ENCODE data around the gene RSRC1.
"Not testable (repeated sequence)": the region's sequence is repeated elsewhere in the genome, so short reads cannot be mapped to it uniquely, and the experiment has no call there.

RSRC1 gene

DNA sequence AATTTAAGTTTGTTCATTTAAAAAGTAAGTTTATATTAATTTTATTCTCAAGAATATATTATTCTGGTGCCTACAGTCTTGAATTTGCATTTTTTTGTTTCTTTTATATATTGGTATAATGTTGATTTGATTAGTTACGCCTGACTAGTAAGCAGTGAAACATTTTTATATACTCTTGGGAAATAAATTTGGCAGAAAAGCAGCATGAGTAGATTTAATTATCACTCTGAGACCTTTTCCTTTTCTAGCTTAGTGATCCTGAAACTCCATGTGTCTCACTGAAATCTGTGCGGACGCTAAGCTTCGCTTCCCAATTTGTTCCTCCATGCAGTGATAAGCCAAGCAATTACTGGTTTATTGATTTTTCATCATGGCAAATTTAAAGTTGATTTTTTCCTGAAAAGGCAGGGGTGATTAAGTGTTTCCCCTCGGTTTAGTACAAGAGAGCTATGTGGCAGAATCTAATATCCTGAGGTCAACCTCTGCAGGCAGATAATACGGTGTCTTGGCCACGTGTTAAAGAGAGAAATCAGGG is 373.9 kb downstream of the RSRC1 start:
- DNase-seq: no peak

DNA sequence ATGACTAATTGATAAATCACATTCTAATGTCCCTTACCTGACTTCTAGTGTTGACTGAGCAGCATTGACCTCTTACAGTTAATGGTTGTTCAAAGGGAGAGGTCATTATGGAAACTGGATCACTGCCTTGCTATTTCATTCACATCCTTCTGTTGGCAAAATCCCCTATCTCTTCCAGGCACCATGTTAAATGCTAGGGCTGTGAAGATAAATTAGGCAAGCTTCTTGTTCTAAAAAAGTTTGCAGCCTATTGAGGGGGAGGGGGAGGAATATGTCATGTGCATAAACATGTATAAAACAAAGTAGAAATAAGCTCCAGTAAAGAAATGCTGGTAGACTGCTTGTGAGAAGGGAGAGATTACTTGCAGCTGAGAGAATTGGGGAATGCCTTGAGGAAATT is 376.3 kb downstream of the RSRC1 start:
- DNase-seq: no peak

GRCh38 chr3:158488670-158489069 is 378.8 kb downstream of the RSRC1 start:
- no peak for DNase-seq

DNA sequence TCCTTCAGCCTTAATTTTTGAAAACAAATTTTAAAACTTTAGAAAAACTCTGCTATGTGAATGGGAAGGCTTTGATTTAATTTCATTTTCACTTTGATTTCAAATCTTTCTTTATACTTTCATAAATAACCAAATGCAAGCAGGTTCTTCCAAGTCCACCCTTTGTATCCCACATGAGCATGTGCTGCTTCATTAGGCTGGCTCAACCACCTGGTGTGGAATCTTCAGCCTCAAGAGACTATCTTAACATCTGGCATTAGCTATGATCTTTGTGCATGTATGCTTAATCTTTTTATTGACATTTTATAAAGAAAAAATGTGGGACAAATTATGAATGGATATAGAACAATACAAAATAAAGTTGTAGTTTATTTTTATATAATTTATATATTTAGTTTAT is 379.3 kb downstream of the RSRC1 start:
- DNase-seq: no peak

GRCh38 chr3:158491968-158492367 is 382.1 kb downstream of the RSRC1 start:
- DNase-seq: no peak

DNA sequence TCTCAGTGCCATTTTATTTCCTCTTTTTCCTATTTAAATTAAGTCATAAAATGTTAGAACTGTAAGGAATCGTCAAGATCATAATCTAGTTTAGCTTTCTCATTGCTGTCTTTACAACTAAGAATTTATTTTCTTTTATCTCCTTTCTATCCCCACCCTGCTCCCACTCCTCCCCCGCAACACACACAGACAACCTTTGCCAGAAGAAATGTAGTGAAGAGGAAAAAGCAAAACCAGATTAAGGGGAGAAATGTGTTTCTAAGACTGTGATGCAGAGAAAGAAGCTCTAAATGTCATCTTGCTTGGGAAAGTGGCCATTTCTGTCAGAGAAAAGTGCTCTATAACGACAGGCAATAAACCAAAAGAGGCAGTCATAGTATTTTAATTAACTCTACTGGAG is 382.8 kb downstream of the RSRC1 start:
- no peak for DNase-seq

DNA sequence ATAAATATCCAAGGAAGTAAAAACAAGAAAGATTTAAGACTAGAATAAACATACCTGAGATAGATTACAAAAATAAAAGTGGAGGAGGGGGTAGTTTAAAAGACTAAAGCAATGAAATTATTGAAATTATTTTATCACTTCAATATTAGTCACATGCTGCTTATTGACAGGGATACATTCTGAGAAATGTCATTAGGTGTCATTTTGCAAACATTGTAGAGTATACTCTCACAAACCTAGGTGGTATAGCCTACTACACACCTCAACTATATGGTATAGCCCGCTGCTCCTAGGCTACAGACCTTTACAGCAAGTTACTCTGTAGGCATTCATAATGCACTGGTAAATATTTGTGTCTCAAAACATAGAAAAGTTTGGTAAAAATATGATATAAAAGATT is 384.0 kb downstream of the RSRC1 start:
- no peak for DNase-seq

DNA sequence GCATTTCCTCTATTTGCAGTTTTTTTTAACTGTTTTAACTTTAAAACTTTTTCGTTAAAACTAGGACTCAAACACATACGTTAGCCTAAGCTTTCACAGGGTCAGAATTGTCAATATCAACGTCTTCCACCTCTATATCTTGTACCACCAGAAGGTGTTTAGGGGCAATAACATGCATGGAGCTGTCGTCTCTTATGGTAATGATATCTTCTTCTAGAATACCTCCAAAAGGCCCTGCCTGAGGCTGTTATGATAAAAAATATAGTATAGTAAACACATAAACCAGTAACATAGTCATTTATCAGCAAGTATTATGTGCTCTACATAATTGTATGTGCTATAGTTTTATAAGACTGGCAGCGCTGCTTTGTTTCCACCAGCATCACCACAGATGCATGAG is 384.8 kb downstream of the RSRC1 start:
- DNase-seq: no peak

DNA sequence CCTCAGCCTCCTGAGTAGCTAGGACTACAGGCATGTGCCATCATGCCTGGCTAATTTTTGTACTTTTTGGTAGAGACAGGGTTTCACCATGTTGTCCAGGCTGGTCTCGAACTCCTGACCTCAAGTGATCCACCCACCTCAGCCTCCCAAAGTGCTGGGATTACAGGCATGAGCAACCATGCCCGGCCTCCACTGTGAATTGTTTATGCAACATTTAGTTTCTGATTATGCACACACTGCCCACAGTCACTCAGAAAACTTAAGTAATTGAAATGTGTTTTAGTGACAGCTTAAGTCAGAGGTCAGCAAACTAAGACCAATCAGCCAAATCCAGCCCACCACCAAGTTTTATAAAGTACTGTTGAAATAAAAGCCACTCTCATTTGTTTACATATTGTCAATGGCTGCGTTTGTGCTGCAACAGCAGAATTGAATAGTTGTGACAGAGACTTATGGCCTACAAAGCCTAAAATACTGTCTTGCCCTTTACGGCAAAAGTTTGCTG is 385.6 kb downstream of the RSRC1 start:
- not testable (repeated sequence) for DNase-seq

- no peak for DNase-seq
These were observed 395.2 kb downstream of the RSRC1 start for GRCh38 chr3:158505117-158505516.

DNA sequence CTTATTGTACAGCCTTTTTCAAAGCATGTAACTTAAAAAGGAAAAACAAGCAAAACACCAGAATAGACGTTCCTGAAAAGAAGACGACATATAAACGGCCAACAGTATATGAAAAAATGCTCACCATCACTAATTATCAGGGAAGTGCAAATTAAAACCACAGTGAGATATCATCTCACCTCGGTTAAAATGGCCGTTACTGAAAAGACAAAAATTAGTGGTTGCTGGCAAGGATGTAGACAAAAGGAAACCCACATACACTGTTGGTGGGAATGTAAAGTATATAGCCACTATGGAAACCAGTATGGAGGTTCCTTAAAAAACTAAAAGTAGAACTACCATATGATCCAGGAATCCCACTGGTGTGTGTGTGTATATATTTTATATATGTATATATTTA is 396.6 kb downstream of the RSRC1 start:
- DNase-seq: no peak

GRCh38 chr3:158508481-158508880 is 398.6 kb downstream of the RSRC1 start:
- no peak for DNase-seq

DNA sequence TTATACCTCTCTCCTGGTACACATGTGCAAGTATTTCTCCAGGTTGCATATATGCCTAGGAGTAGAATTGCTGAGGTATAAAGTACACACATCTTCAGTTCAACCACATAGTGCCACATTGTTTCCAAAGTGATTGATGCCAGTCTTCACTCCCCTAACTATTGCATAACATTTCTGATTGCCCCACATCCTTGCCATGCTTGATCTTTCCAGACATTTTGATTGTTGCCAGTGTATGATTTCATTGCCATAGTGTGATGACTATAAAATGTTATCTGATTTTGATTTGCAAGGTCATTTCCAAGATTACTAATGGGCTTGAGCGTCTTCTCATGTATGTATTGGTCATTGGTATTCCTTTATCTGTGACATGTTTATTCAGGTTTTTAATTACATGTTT is 400.0 kb downstream of the RSRC1 start:
- DNase-seq: no peak

DNA sequence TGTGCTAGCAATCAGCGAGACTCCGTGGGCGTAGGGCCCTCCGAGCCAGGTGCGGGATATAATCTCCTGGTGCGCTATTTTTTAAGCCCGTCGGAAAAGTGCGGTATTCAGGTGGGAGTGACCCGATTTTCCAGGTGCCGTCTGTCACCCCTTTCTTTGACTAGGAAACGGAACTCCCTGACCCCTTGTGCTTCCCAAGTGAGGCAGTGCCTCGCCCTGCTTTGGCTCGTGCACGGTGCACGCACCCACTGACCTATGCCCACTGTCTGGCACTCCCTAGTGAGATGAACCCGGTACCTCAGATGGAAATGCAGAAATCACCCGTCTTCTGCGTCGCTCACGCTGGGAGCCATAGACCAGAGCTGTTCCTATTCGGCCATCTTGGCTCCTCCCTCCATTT is 406.8 kb downstream of the RSRC1 start:
- DNase-seq: not testable (repeated sequence)

DNA sequence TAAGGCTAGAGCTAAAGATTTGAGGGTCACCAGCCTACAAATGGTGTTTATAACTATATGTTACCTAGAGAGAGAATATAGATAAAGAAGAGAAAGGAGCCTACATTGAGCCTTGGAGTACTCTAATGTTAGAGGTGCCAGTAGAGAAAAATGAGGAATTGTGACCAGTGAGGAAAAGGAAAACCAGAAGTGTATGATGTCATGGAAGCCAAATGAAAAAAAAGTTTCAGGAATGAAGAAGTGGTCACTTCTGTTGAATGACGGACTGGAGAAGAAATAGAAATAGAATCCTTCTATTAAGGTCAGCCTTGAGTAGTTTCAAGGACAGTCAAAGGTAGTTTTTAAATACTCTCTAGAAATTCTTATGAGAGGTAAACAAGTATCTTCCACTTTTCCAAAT is 409.9 kb downstream of the RSRC1 start:
- DNase-seq: no peak

GRCh38 chr3:158520433-158520832 is 410.5 kb downstream of the RSRC1 start:
- DNase-seq: no peak

DNA sequence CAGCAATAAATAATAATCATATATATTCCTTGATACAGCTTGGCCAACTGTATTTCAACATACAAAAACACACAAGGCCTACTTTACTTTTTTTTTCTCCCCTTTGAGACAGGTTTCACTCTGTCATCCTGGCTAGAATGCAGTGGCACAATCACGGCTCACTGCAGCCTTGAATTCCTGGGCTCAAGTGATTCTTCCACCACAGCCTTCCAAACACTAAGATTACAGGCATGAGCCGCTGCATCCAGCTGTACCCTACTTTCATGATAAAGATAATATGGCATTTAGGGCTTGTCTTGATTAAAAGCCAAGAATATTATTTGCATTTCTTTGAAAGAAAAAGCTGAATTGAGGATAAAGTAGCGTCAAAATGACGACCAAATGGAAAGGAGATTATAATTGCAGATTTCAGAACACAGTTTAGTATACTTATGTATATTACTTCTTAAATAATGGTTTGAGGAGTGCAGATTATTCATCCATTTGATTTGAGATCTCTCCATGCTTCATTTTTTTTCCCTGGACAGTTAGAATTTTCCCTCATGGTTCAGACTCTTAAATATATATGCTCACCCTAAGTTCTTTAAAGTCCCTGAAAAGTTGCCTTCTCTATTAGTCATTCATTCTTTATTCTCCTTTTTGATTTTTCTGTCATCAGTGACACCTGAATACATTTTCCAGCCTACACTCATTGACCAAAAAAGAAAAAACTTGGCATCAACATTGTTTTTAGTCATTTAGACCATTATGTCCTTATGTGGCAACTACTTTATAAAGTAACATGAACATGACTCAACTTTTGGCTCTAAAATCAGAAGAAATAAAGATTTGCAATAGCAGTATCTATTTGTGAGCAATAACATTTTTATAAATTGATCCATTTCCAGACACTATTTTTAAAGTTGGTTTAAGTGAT is 412.6 kb downstream of the RSRC1 start:
- no peak for DNase-seq

- DNase-seq: no peak
These were observed 418.3 kb downstream of the RSRC1 start for GRCh38 chr3:158528076-158528674.

DNA sequence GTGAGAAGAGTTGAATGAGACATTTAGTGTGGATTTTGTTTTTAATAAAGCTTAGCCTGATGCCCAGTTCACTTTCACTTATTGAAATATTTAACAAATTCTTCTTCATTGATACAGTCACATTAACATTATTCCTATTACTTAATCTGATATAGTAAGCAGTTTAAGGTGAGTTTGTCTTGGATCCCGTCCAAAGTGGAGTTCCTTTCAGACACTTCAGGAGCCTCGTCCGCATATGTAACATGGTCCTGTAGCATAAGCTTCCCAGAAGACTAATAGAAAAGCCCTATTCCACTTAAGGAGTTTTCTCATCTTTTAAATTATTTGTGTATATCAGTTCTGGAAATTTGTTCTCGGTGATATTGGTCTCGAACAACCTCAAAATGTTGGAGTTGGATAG is 421.4 kb downstream of the RSRC1 start:
- DNase-seq: no peak

- DNase-seq: no peak
These were observed 422.3 kb downstream of the RSRC1 start for GRCh38 chr3:158532099-158532734.

- DNase-seq: no peak
These were observed 426.0 kb downstream of the RSRC1 start for GRCh38 chr3:158535918-158536317.

DNA sequence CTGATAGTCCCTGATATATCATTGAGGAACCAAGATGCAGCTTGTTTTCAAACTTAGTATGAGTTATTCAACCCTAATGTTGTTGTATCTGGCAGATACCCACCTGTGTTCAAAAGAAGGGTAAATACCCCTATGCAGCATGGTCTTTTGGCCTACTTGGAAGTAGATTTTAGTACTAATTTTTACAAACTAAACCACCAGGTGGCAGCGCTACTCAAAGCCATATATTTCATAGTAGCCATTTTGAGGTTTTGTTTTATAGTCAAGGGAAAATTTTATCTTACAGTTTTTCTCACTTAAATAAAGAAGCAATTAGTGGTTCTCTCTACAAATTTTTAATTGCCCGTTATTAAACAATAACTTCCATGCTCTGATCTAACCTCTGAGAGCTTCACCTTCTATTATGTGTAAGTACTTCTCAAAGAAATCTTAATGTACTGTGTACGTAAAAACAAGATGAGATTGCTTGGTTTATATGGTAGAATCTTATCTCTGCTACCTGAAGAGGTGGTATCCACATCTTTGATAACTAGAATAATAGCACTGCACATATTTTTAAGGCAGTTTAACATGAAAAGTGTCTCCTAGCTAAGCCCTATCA is 429.6 kb downstream of the RSRC1 start:
- peak; percentile 65 for DNase-seq

DNA sequence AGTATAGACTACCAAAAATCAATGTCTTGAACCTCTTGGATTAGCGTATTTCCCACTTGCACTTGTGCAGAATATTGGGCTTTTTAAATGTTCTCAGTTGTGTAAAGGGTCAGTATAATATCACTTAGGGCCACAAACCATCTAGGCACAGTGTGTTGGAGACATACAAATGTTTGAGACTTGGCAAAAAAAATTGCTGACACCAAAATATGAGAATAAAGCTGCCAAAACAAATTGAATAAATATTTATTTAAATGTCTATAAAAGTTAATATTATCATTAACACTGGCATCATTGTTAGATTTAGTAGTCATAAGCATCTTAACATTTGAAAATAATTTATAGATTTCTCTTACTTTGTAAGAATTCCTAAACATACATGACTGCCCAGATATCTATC is 430.2 kb downstream of the RSRC1 start:
- no peak for DNase-seq

Measured in stimulated activated CD8-positive, alpha-beta memory T cell treated with anti-CD3 and anti-CD28 coated beads, Interleukin-4, amount 100 ng/mL, for 48 hours (primary cell).